Measurements from ENCODE around the gene CERKL. TPM values are rescaled to one million over a fixed set of nuclear protein-coding genes. Genes with fewer than 3 reads are reported as not detected.

Gene CERKL
- total RNA-seq, 4 donors from 2014 or later = not detected

DNA sequence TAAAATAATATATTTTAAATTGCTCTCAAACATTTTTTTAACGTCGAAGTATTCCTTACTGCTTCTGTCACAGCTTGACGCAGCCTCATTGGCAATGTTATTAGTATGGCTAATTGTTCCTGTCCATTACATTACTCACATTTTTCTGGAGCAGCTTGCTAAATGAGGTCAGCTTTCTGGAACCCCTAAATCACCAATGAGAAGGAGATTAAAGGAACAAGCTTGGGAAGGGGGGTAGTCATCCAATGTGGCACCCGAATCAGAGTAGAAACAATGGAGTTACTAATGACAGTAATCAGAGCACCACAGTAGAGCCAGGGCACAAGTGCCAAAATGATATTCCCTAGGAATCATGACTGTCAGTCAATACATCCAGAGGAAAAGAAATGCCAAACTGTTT is 18.3 kb upstream of the CERKL start:
- Histone ChIP-seq H3K4me1 (peaks cover 4% of the 10 kb centered on the region), H3K36me3 (no peaks in the 10 kb centered on the region), H3K9me3 (no peaks in the 10 kb centered on the region), H3K27me3 (peaks cover 52% of the 10 kb centered on the region), H3K27ac (no peak overlapping the region), H3K4me3 (no peak overlapping the region)
- 25% methylated on average over 4 of the region's 4 CpGs for WGBS
- DNase-seq (ENCODE audit: low spot score in 2 of 2) = no peak
- TF ChIP-seq, protein P1, sequence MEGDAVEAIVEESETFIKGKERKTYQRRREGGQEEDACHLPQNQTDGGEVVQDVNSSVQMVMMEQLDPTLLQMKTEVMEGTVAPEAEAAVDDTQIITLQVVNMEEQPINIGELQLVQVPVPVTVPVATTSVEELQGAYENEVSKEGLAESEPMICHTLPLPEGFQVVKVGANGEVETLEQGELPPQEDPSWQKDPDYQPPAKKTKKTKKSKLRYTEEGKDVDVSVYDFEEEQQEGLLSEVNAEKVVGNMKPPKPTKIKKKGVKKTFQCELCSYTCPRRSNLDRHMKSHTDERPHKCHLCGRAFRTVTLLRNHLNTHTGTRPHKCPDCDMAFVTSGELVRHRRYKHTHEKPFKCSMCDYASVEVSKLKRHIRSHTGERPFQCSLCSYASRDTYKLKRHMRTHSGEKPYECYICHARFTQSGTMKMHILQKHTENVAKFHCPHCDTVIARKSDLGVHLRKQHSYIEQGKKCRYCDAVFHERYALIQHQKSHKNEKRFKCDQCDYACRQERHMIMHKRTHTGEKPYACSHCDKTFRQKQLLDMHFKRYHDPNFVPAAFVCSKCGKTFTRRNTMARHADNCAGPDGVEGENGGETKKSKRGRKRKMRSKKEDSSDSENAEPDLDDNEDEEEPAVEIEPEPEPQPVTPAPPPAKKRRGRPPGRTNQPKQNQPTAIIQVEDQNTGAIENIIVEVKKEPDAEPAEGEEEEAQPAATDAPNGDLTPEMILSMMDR (IDR thresholded peaks at IDR 0.05) = no peak
- TF ChIP-seq POLR2AphosphoS5 (IDR thresholded peaks at IDR 0.05) (no peak), POLR2A (IDR thresholded peaks at IDR 0.05) (no peak), EP300 (IDR thresholded peaks at IDR 0.05) (no peak)

DNA sequence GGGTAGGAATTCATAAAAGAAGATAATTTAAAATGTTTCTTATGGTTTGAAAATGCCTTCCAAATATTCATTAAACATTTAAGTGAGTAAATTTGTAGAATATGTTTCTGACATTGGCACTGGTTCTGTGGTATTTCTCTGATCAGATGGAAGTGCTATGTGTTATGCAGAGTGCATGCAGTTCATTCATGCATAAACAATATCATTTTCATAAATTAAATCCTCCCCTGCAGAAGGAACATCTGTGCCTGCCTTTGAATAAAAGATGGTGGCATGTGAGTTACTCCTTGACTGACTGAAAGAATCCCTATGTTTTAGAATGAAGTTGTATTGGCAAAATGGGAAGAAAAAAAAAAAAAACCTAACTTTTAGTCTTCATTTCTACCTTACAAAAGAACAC is 17.6 kb upstream of the CERKL start:
- peaks cover under 1% of the 10 kb centered on the region for H3K4me1 ChIP-seq
- no peaks in the 10 kb centered on the region for H3K9me3 ChIP-seq
- no peak overlapping the region for H3K27ac ChIP-seq
- H3K4me3 ChIP-seq = no peak overlapping the region
- no peak for TF ChIP-seq POLR2A (IDR thresholded peaks at IDR 0.05)
- TF ChIP-seq, protein P1 (IDR thresholded peaks at IDR 0.05) = no peak
- no peak for TF ChIP-seq POLR2AphosphoS5 (IDR thresholded peaks at IDR 0.05)
- TF ChIP-seq EP300 (IDR thresholded peaks at IDR 0.05) = no peak
- H3K36me3 ChIP-seq = no peaks in the 10 kb centered on the region
- peaks cover 44% of the 10 kb centered on the region for H3K27me3 ChIP-seq
- DNase-seq (ENCODE audit: low spot score in 2 of 2) = no peak

- no peak for TF ChIP-seq POLR2AphosphoS5 (IDR thresholded peaks at IDR 0.05)
- TF ChIP-seq, protein P1 (IDR thresholded peaks at IDR 0.05) = no peak
- no peak for TF ChIP-seq POLR2A (IDR thresholded peaks at IDR 0.05)
- TF ChIP-seq EP300 (IDR thresholded peaks at IDR 0.05) = no peak
- 64% methylated on average over 2 of the region's 2 CpGs for WGBS
- Histone ChIP-seq H3K9me3 (no peaks in the 10 kb centered on the region), H3K4me1 (no peaks in the 10 kb centered on the region), H3K4me3 (no peak overlapping the region), H3K27ac (no peak overlapping the region), H3K27me3 (peaks cover 33% of the 10 kb centered on the region), H3K36me3 (no peaks in the 10 kb centered on the region)
- no peak for DNase-seq (ENCODE audit: low spot score in 2 of 2)
Measured at GRCh38 chr2:181673173-181673572, 16.3 kb upstream of the CERKL start.

- Histone ChIP-seq H3K4me1 (no peaks in the 10 kb centered on the region), H3K27ac (no peak overlapping the region), H3K9me3 (no peaks in the 10 kb centered on the region), H3K36me3 (no peaks in the 10 kb centered on the region), H3K4me3 (no peak overlapping the region), H3K27me3 (peaks cover 26% of the 10 kb centered on the region)
- DNase-seq (ENCODE audit: low spot score in 2 of 2) = no peak
- TF ChIP-seq, protein P1 (IDR thresholded peaks at IDR 0.05) = no peak
- no peak for TF ChIP-seq EP300 (IDR thresholded peaks at IDR 0.05)
- TF ChIP-seq POLR2AphosphoS5 (IDR thresholded peaks at IDR 0.05) = no peak
- TF ChIP-seq POLR2A (IDR thresholded peaks at IDR 0.05) = no peak
Measured at GRCh38 chr2:181672255-181673008, 15.5 kb upstream of the CERKL start.

DNA sequence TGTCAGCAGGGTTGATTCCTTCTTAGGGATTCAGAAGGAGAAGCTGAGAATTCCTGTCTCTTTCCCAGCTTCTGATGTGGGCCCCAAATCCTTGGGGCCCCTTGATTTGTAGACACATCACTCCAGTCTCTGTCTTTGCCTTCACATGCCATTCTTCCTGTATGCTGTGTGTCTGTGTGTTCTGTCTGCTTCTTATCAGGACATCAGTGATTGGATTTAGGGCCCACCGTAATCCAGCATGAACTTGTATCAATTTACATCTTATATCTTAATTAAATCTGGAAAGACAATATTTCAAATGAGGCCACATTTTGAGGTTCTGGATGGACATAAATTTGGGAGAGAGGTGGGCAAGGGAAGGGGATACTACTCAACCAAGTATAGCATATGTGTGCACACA is 13.7 kb upstream of the CERKL start:
- Histone ChIP-seq H3K4me1 (no peaks in the 10 kb centered on the region), H3K27me3 (peaks cover 19% of the 10 kb centered on the region), H3K27ac (no peak overlapping the region), H3K9me3 (peaks cover 8% of the 10 kb centered on the region), H3K4me3 (no peak overlapping the region), H3K36me3 (no peaks in the 10 kb centered on the region)
- no peak for DNase-seq (ENCODE audit: low spot score in 2 of 2)
- 34% methylated on average over 1 of the region's 1 CpG for WGBS
- TF ChIP-seq, protein P1 (IDR thresholded peaks at IDR 0.05) = no peak
